Upper lobe of right lung (tissue), 1 donor: ENCODE data around the gene OGFOD3. TPM values are rescaled to one million over a fixed set of nuclear protein-coding genes. Genes with fewer than 3 reads are reported as not detected.

Experiments used
- ATAC-seq: fragments of 200-7000 bp; cut with Tn5 transposase; one replicate; pipeline ENCODE4 v1.9.1; 2020; ENCODE audit warnings: mild to moderate bottlenecking, moderate library complexity
- DNase-seq: peaks from one replicate; pipeline ENCODE4 v3.0.0-alpha.2; 2020
- H3K27ac ChIP-seq: fragments of 200-600 bp; one replicate; pipeline ENCODE4 v1.8.0; 2022
- H3K27me3 ChIP-seq: fragments of 200-600 bp; one replicate; pipeline ENCODE4 v1.8.0; 2022; ENCODE audit warnings: mild to moderate bottlenecking
- H3K36me3 ChIP-seq: fragments of 200-600 bp; one replicate; pipeline ENCODE4 v1.8.0; 2022
- H3K4me1 ChIP-seq: fragments of 200-600 bp; one replicate; pipeline ENCODE4 v1.8.0; 2022
- H3K4me3 ChIP-seq: fragments of 200-600 bp; one replicate; pipeline ENCODE4 v1.8.0; 2022; ENCODE audit warnings: mild to moderate bottlenecking
- H3K9me3 ChIP-seq: fragments of 200-600 bp; one replicate; pipeline ENCODE4 v1.8.0; 2022
- CTCF ChIP-seq: fragments of 200-600 bp; IDR thresholded peaks from one replicate; pipeline ENCODE4 v1.8.0; 2022; ENCODE audit warnings: antibody characterized with exemption
- intact Hi-C: fragments of 100-400 bp; cut with DNase I; formaldehyde crosslinking; loops from one replicate; pipeline ENCODE4 v1.11.0; 2022
- total RNA-seq: library from RNA; stranded (reverse); fragmentation: NEBNext Ultra II Directional; extraction: Animal tissue kit (Norgen Biotek cat#: 25700); gene quantifications from one replicate; pipeline ENCODE4 v1.2.1, GENCODE V29; 2021
- donor health status: DM: no; HTN: yes; CAD: no; lungs with severe emphysema.

Gene OGFOD3
- total RNA-seq, 1 donor from 2014 or later: 32.7 TPM

GRCh38 chr17:82358465-82359350 is 59.7 kb downstream of the OGFOD3 start, which contains the start of gene TEX19:
Gene TEX19 (plus strand): TSS chr17:82359247. CDS start chr17:82362151, 2,904 bp downstream.
- intact Hi-C loops: loop anchor here (10.0 kb wide), 2 partner anchors 46 to 196 kb away; no protein-coding TSS in a partner anchor
- TF ChIP-seq CTCF: no peak
- Histone ChIP-seq H3K4me3 (no peak within 1 kb of the TSS), H3K9me3 (no peaks in the 10 kb centered on the region), H3K27me3 (peaks cover 5% of the 10 kb centered on the region), H3K4me1 (no peaks in the 10 kb centered on the region), H3K36me3 (no peaks in the 10 kb centered on the region), H3K27ac (no peak within 1 kb of the TSS)
- DNase-seq: no peak
- no peak for ATAC-seq

- no peak overlapping the region for H3K27ac ChIP-seq
These were observed 61.0 kb downstream of the OGFOD3 start for GRCh38 chr17:82357394-82357793.

GRCh38 chr17:82356845-82357355 is 61.5 kb downstream of the OGFOD3 start:
- ATAC-seq (peak; percentile 82), DNase-seq (peak; percentile 76)
- no peaks in the 10 kb centered on the region for H3K36me3 ChIP-seq
- intact Hi-C loops: loop anchor here (10.0 kb wide), 2 partner anchors 48 to 198 kb away; no protein-coding TSS in a partner anchor
- H3K4me1 ChIP-seq: no peaks in the 10 kb centered on the region
- H3K27me3 ChIP-seq: peaks cover 5% of the 10 kb centered on the region
- no peak for TF ChIP-seq CTCF
- H3K27ac ChIP-seq: peak overlapping the region; percentile 36
- H3K4me3 ChIP-seq: no peak overlapping the region
- H3K9me3 ChIP-seq: no peaks in the 10 kb centered on the region

More at GRCh38 chr17:82357394-82357793, 61.0 kb downstream of the OGFOD3 start:
- intact Hi-C loops: loop anchor here (10.0 kb wide), 2 partner anchors 47 to 197 kb away; no protein-coding TSS in a partner anchor
- no peaks in the 10 kb centered on the region for H3K9me3 ChIP-seq
- peaks cover 5% of the 10 kb centered on the region for H3K27me3 ChIP-seq
- no peak for DNase-seq
- no peak for ATAC-seq
- no peaks in the 10 kb centered on the region for H3K36me3 ChIP-seq
- no peaks in the 10 kb centered on the region for H3K4me1 ChIP-seq
- TF ChIP-seq CTCF: no peak
- H3K4me3 ChIP-seq: no peak overlapping the region

GRCh38 chr17:82355770-82356427 is 62.5 kb downstream of the OGFOD3 start:
- Histone ChIP-seq H3K27me3 (peaks cover 5% of the 10 kb centered on the region), H3K27ac (no peak overlapping the region), H3K4me3 (no peak overlapping the region), H3K9me3 (no peaks in the 10 kb centered on the region), H3K36me3 (no peaks in the 10 kb centered on the region), H3K4me1 (no peaks in the 10 kb centered on the region)
- DNase-seq (peak; percentile 81), ATAC-seq (peak; percentile 82)
- TF ChIP-seq CTCF: no peak
- intact Hi-C loops: loop anchor here (10.0 kb wide), 2 partner anchors 49 to 199 kb away; no protein-coding TSS in a partner anchor

- H3K4me3 ChIP-seq: no peak overlapping the region
- DNase-seq: no peak
- no peaks in the 10 kb centered on the region for H3K36me3 ChIP-seq
- TF ChIP-seq CTCF: no peak
- no peak overlapping the region for H3K27ac ChIP-seq
- intact Hi-C loops: loop anchor here (10.0 kb wide), 2 partner anchors 50 to 200 kb away; no protein-coding TSS in a partner anchor
- H3K9me3 ChIP-seq: no peaks in the 10 kb centered on the region
- no peaks in the 10 kb centered on the region for H3K4me1 ChIP-seq
- no peak for ATAC-seq
- peaks cover 14% of the 10 kb centered on the region for H3K27me3 ChIP-seq
These were observed 63.5 kb downstream of the OGFOD3 start for GRCh38 chr17:82354804-82355308.
